Gastrocnemius medialis (tissue), 4 donors: Measurements from ENCODE around the gene NADSYN1. TPM values are rescaled to one million over a fixed set of nuclear protein-coding genes. Genes with fewer than 3 reads are reported as not detected.

ENCODE experiments used
- ATAC-seq, 2 donors: fragments of 150-250 bp; one replicate each; pipeline ENCODE4 v1.9.1; 2016
- DNase-seq, 2 donors: peaks; one replicate each; pipeline ENCODE4 v3.0.0-alpha.2; 2019
- H3K27ac ChIP-seq, 4 donors: fragments of 200-600 bp; sonication (generic); 1 replicate in 1 of 4; 2 replicates in 3 of 4; pipeline ENCODE4 v1.5.1; 2016 to 2018; ENCODE audit warnings: mild to moderate bottlenecking in 2 of 4, moderate library complexity in 1 of 4
- H3K27me3 ChIP-seq, 3 donors: fragments of 200-600 bp; sonication (generic) in 2 of 3; 1 replicate in 1 of 3; 2 replicates in 2 of 3; pipeline versions ENCODE4 v1.5.1 to v1.6.0; 2016 to 2019; ENCODE audit warnings: mild to moderate bottlenecking in 1 of 3, moderate library complexity in 1 of 3
- H3K36me3 ChIP-seq, 2 donors: fragments of 200-600 bp; sonication (generic) in 1 of 2; one replicate each; pipeline ENCODE4 v1.5.1; 2017 to 2018
- H3K4me1 ChIP-seq, 2 donors: fragments of 200-600 bp; sonication (generic) in 1 of 2; one replicate each; pipeline ENCODE4 v1.5.1; 2016 to 2017; ENCODE audit warnings: mild to moderate bottlenecking in 2 of 2
- H3K4me3 ChIP-seq, 4 donors: fragments of 200-600 bp; sonication (generic) in 3 of 4; 1 replicate in 1 of 4; 2 replicates in 3 of 4; pipeline ENCODE4 v1.5.1; 2016 to 2019; ENCODE audit warnings: mild to moderate bottlenecking in 2 of 4
- H3K9me3 ChIP-seq, 3 donors: fragments of 200-600 bp; sonication (generic) in 2 of 3; 1 replicate in 1 of 3; 2 replicates in 2 of 3; pipeline ENCODE4 v1.5.1; 2016 to 2019
- POLR2A ChIP-seq, 2 donors: fragments of 450-650 bp; IDR thresholded peaks; one replicate each; pipeline ENCODE4 v1.6.1; 2017; ENCODE audit warnings: antibody characterized with exemption in 2 of 2, mild to moderate bottlenecking in 2 of 2, moderate library complexity in 2 of 2
- in situ Hi-C, 4 donors: fragments of 200-750 bp; cut with MboI; loops; one replicate each; pipeline versions ENCODE4 v1.15.0 to v1.8.0; 2017; ENCODE audit warnings: low sequenced_read_pairs in 4 of 4
- intact Hi-C: fragments of 100-400 bp; cut with DNase I; formaldehyde crosslinking; loops from one replicate; pipeline ENCODE4 v1.15.1; 2023; ENCODE audit warnings: low total_unique reads
- total RNA-seq, 4 donors: library from RNA; depleted of rRNA; stranded (reverse); fragments of >200 nt; gene quantifications; one replicate each; pipeline versions ENCODE4 v1.1.0 to v1.2.3, GENCODE V29; 2016
- TF ChIP-seq, protein P1 (sequence below), 5 experiments: fragments of 450-650 bp in 3 of 5; fragments of 200-600 bp in 2 of 5; sonication (generic) in 2 of 5; IDR thresholded peaks in 4 of 5; conservative IDR thresholded peaks in 1 of 5; 1 replicate in 4 of 5; 2 replicates in 1 of 5; pipeline ENCODE4 v1.5.1; 2016 to 2019; ENCODE audit warnings: antibody characterized with exemption in 5 of 5, mild to moderate bottlenecking in 3 of 5, moderate library complexity in 3 of 5

Gene NADSYN1
- total RNA-seq, 4 donors from 2014 or later: 10.5 to 27.1 (median 16.0) TPM

DNA sequence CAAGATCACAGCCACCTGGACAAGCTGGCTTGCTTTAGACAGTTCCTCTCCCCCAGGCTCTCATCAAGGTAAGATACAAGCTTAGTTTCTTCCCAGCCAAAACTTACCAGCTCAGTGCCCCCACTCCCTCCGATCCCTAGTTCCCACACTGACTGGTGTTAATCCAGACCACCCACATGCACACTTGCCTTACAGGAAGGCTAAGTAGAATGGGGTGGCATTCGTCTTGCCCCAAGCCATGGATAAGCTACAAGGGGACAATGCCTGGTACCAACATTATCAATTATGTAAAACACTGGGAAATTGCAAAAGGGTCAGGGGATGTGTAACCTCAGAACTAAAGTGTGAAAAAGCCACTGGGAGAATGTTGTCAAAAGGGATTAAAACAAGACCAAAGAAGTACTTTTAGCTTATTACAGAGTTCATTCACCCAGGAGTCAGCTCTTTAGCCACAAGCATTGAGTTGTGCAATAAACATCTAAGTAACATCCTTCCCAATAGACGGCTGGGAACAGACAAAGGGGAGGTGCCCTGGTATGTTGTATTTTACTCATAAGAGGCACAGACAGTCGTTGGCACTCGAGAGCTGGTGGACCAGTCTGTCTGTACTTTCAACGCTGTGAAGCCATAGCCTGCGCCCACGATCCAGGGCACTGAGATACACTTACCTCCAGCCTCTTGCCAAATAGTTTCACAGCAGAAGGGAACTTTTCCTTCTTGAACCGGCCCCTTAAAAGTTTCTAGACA lies 5.9 kb upstream of the NADSYN1 start:
- in situ Hi-C loops (no loop called here), intact Hi-C loops (loop anchor here (5.0 kb wide), 1 partner anchor 340 kb away; no protein-coding TSS in a partner anchor)
- no peak for DNase-seq
- peaks cover 15 to 18% of the 10 kb centered on the region in 2 donors for H3K4me1 ChIP-seq
- peak overlapping the region in 3 of 4 donors; percentile 68 to 92 (median 76) for H3K4me3 ChIP-seq
- no peaks in the 10 kb centered on the region for H3K9me3 ChIP-seq
- H3K27me3 ChIP-seq: no peaks in the 10 kb centered on the region
- H3K27ac ChIP-seq: peak overlapping the region; percentile 75 to 87 (median 84)
- no peak for ATAC-seq
- peaks cover 0 to 17% of the 10 kb centered on the region in 2 donors for H3K36me3 ChIP-seq
- TF ChIP-seq POLR2A (IDR thresholded peaks at IDR 0.05): no peak
- TF ChIP-seq, protein P1, sequence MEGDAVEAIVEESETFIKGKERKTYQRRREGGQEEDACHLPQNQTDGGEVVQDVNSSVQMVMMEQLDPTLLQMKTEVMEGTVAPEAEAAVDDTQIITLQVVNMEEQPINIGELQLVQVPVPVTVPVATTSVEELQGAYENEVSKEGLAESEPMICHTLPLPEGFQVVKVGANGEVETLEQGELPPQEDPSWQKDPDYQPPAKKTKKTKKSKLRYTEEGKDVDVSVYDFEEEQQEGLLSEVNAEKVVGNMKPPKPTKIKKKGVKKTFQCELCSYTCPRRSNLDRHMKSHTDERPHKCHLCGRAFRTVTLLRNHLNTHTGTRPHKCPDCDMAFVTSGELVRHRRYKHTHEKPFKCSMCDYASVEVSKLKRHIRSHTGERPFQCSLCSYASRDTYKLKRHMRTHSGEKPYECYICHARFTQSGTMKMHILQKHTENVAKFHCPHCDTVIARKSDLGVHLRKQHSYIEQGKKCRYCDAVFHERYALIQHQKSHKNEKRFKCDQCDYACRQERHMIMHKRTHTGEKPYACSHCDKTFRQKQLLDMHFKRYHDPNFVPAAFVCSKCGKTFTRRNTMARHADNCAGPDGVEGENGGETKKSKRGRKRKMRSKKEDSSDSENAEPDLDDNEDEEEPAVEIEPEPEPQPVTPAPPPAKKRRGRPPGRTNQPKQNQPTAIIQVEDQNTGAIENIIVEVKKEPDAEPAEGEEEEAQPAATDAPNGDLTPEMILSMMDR (IDR thresholded peaks at IDR 0.05 in 4 of 5, conservative IDR thresholded peaks at IDR 0.05 in 1 of 5): no peak

DNA sequence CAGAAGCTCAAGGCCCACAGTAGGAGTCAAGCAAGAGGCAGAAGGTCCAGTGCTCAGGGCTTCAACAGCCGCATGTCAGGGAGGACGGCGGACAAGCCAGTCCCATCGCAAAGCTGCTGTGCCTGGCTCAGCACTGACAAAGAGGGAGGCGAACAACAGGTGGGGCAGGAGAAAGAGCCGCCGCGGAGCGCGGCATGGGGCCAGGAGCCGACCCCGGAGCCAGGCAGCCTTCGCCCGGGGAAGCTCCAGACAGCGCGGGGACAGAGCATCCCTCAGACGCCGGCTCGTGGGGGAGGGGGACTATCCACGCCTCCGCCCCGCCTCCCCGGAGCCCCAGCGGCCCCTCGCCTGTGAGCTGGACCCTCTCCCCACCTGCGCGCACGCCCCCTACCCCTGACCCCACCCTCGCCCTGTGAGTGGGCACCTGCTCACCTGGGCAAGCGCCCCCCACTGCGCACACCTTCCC lies 5.2 kb upstream of the NADSYN1 start:
- Histone ChIP-seq H3K36me3 (peaks cover 0 to 14% of the 10 kb centered on the region in 2 donors), H3K9me3 (no peaks in the 10 kb centered on the region), H3K27ac (peak overlapping the region; percentile 75 to 87 (median 84)), H3K4me3 (peak overlapping the region; percentile 68 to 92 (median 74)), H3K27me3 (no peaks in the 10 kb centered on the region), H3K4me1 (peaks cover 18 to 22% of the 10 kb centered on the region in 2 donors)
- DNase-seq (no peak), ATAC-seq (peak in 1 of 2 donors; percentile 16)
- TF ChIP-seq, protein P1 (IDR thresholded peaks at IDR 0.05 in 4 of 5, conservative IDR thresholded peaks at IDR 0.05 in 1 of 5): no peak
- TF ChIP-seq POLR2A (IDR thresholded peaks at IDR 0.05): no peak
- intact Hi-C loops: loop anchor here (5.0 kb wide), 1 partner anchor 339 kb away; no protein-coding TSS in a partner anchor
- in situ Hi-C loops: no loop called here

DNA sequence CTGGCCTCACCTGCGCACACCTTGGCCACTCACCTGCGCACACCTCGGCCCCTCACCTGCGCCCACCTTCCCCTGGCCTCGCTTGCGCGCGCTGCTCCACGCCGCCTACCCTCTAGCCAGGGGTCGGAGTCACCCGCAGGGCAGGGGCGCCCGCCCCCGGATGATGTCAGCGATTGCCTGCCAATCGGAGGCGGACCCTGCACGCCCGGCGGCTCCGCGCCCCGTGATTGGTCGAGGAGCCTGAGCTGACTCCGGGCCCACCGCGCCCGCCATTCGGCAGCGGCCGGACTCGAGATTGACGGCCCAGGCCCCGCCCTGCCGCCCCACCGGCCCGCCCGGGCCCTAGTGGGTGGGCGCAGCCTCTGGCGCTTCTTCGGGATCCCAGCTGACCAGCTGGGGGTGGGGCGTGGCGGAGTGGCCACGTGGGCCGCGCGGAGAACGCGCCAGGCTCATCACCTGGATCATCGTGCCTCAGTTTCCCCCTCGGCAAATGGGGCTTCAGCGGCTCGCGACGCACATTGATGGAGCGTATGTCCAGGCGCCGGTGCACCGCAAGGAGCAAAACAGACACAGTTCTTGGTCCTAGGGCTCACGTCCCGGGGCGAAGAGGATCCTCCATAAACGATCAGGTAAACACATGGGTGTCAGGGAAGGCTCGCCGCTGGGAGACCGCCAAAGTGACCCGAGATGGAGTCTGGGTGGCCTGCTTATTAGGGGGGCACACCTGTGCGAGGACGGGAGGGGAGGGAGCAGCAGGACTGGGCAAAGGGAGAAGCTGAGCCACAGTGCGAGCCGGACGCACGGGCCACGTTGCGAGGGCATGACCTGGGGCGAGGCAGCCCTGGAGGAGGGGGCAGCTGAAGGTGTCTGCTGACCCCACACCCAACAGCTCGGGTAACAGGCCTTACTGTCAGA lies 4.5 kb upstream of the NADSYN1 start, which contains the start of gene DHCR7:
Gene DHCR7 (minus strand): TSS at position 137 of the 915 bp plus-strand sequence. CDS start 3,441 bp downstream, outside the sequence.
- intact Hi-C loops: loop anchor here (5.0 kb wide), 1 partner anchor 339 kb away; no protein-coding TSS in a partner anchor
- Histone ChIP-seq H3K4me1 (peaks cover 18 to 24% of the 10 kb centered on the region in 2 donors), H3K9me3 (no peaks in the 10 kb centered on the region), H3K4me3 (peak within 1 kb of the TSS; percentile 68 to 92 (median 74)), H3K27ac (peak within 1 kb of the TSS; percentile 75 to 87 (median 84)), H3K27me3 (no peaks in the 10 kb centered on the region), H3K36me3 (peaks cover 0 to 7% of the 10 kb centered on the region in 2 donors)
- in situ Hi-C loops: no loop called here
- DNase-seq (peak; percentile 87 to 92), ATAC-seq (peak; percentile 59 to 71)
- TF ChIP-seq, protein P1 (IDR thresholded peaks at IDR 0.05 in 4 of 5, conservative IDR thresholded peaks at IDR 0.05 in 1 of 5): peak in 1 of 5 experiments; percentile 21
- peak; percentile 44 to 52 for TF ChIP-seq POLR2A (IDR thresholded peaks at IDR 0.05)

DNA sequence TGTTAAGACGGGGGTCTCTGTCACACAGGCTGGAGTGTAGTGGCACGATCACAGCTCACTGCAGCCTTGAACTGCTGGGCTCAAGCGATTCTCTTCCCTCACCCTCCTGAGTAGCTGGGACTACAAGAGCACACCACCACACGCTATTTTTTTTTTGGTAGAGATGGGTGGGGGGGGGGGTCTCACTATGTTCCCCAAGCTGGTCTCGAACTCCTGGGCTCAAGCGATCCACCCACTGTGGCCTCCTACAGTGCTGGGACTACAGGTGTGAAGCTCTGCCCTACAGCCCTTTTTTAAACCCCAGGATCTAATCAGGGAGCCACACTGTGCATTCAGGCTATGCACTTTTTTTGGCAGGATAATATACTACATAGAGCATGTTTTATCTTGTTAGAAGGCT lies 3.4 kb upstream of the NADSYN1 start:
- Histone ChIP-seq H3K36me3 (peaks cover 0 to under 1% of the 10 kb centered on the region in 2 donors), H3K4me1 (peaks cover 26 to 31% of the 10 kb centered on the region in 2 donors), H3K9me3 (no peaks in the 10 kb centered on the region), H3K27me3 (no peaks in the 10 kb centered on the region), H3K4me3 (peak overlapping the region in 1 of 4 donors; percentile 76), H3K27ac (peak overlapping the region; percentile 75 to 87 (median 84))
- no peak for TF ChIP-seq POLR2A (IDR thresholded peaks at IDR 0.05)
- TF ChIP-seq, protein P1 (IDR thresholded peaks at IDR 0.05 in 4 of 5, conservative IDR thresholded peaks at IDR 0.05 in 1 of 5): no peak
- in situ Hi-C loops (no loop called here), intact Hi-C loops (loop anchor here (5.0 kb wide), 1 partner anchor 338 kb away; no protein-coding TSS in a partner anchor)
- ATAC-seq (no peak), DNase-seq (peak in 1 of 2 donors; percentile 6)
